Left ventricle myocardium superior (tissue), 1 donor: Measurements from ENCODE around the gene SMG9. TPM values are rescaled to one million over a fixed set of nuclear protein-coding genes. Genes with fewer than 3 reads are reported as not detected.

ENCODE experiments used
- ATAC-seq: fragments of 200-7000 bp; cut with Tn5 transposase; one replicate; pipeline ENCODE4 v1.9.1; 2020; ENCODE audit warnings: mild to moderate bottlenecking, moderate library complexity
- DNase-seq: peaks from one replicate; pipeline ENCODE4 v3.0.0-alpha.2; 2020
- intact Hi-C: fragments of 100-400 bp; cut with micrococcal nuclease; formaldehyde crosslinking; loops from one replicate; pipeline ENCODE4 v1.11.0; 2022
- total RNA-seq: library from RNA; stranded (reverse); fragmentation: NEBNext Ultra II Directional; extraction: Animal tissue kit (Norgen Biotek cat#: 25700); gene quantifications from one replicate; pipeline ENCODE4 v1.2.1, GENCODE V29; 2021
- donor health status: DM: no; HTN: yes; CAD: no; lungs with severe emphysema.

The SMG9 gene
- total RNA-seq, 1 donor from 2014 or later: 17.9 TPM

DNA sequence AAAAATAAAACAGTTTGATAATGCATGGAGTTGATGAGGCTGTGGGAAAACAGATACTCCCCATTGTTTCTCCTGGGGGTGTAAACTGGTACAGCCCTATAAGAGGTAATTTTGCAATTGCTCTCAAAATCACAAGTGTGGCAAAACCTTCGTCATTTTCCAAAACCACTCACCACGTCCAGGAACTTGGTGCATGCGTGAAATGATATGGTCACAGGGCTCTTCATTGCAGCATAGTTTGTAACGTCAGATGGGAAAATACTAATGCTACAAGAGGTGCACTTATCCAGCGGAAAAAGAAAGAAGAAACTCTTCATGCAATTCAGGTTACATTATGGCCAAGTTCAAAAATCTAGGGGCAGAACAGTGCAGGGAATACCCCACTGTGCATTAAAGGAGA, 72.9 kb downstream of the SMG9 start:
- intact Hi-C loops: no loop called here
- DNase-seq (no peak), ATAC-seq (no peak)

DNA sequence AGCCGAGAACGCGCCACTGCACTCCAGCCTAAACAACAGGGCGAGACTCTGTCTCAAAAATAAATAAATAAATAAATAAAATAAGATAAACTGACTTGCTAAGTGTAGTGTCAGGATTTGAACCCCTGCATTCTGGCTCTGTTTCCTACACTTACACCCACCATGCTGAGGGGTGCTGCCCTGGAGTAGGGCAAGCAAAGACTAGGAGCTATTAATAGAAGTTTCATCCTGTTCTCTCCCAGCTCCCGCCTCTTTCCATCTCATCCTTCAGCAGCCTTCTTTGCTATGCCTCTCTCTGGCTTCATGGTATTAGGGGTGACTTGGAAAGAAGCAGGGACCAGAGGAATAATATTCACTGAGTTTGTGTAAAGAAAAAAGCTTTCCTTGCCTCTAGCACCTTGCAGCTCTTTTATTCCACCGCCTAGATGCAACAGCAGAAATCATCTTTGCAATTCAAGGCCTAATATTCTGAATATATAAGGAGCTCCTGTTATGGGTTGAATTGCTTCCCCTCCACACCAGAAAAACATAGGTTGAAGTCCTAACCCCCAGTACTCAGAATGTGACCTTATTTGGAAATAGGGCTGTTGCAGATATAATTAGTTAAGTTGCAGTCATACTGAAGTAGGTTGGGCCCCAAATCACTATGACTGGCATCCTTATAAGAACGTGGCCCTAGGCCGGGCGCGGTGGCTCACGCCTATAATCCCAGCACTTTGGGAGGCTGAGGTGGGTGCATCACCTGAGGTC, 76.1 kb downstream of the SMG9 start:
- ATAC-seq (peak; percentile 52), DNase-seq (no peak)
- intact Hi-C loops: no loop called here

Other genes with a start within 250 kb of the SMG9 start
- gene ETHE1, start 227.8 kb downstream of the SMG9 start, total RNA-seq: 16.2 TPM
- gene ZNF575, start 221.8 kb downstream of the SMG9 start, total RNA-seq: 1.8 TPM
- 15.7 TPM for gene XRCC1, start 179.4 kb downstream of the SMG9 start, total RNA-seq
- 1.4 TPM for gene PINLYP, start 179.2 kb downstream of the SMG9 start, total RNA-seq
- 19.6 TPM for gene IRGQ, start 158.8 kb downstream of the SMG9 start, total RNA-seq
- gene ZNF576, start 158.4 kb downstream of the SMG9 start, total RNA-seq: 12.2 TPM
- gene SRRM5, start 142.9 kb downstream of the SMG9 start, total RNA-seq: 0.20 TPM
- 38.6 TPM for gene ZNF428, start 135.3 kb downstream of the SMG9 start, total RNA-seq
- 10.5 TPM for gene CADM4, start 115.1 kb downstream of the SMG9 start, total RNA-seq
- gene PLAUR, start 84.8 kb downstream of the SMG9 start, total RNA-seq: 5.1 TPM
- gene IRGC, start 38.9 kb downstream of the SMG9 start, total RNA-seq: not detected
- gene KCNN4, start 26.0 kb upstream of the SMG9 start, total RNA-seq: 0.50 TPM
- gene LYPD5, start 47.5 kb upstream of the SMG9 start, total RNA-seq: 0.89 TPM
- gene ZNF283, start 72.4 kb upstream of the SMG9 start, total RNA-seq: 11.0 TPM
- 11.1 TPM for gene ZNF404, start 129.0 kb upstream of the SMG9 start, total RNA-seq
- 8.9 TPM for gene ZNF45, start 180.3 kb upstream of the SMG9 start, total RNA-seq
- gene ZNF221, start 196.3 kb upstream of the SMG9 start, total RNA-seq: 4.3 TPM
- 8.9 TPM for gene ZNF155, start 229.2 kb upstream of the SMG9 start, total RNA-seq
- gene ZNF230, start 248.0 kb upstream of the SMG9 start, total RNA-seq: 3.0 TPM